Activated B cell treated with CpG ODN at 0.5 μM for 24 hours (primary cell): ENCODE results near the gene CDKAL1. TPM values are rescaled to one million over a fixed set of nuclear protein-coding genes. Genes with fewer than 3 reads are reported as not detected.

ENCODE experiments used
- ATAC-seq: fragments of 200-7000 bp; cut with Tn5 transposase; one replicate; pipeline ENCODE4 v1.10.0; 2021; ENCODE audit warnings: low read depth, mild to moderate bottlenecking, moderate library complexity
- CTCF ChIA-PET: fragments of 350-600 bp; sonication (Branson Sonifier 250); formaldehyde crosslinking; loops from one replicate; lab custom pipeline; 2021; ENCODE audit warnings: antibody characterized with exemption; lab: Charles Lee
- POLR2A ChIA-PET: fragments of 350-600 bp; sonication (Branson Sonifier 250); formaldehyde crosslinking; loops from one replicate; lab custom pipeline; 2021; ENCODE audit warnings: antibody characterized with exemption; lab: Charles Lee
- DNase-seq: peaks from one replicate; pipeline ENCODE4 v3.0.0; 2022
- H3K27ac Mint-ChIP-seq: one replicate; pipeline ENCODE4 v1.8.0; 2020; ENCODE audit warnings: mixed read lengths
- H3K27me3 Mint-ChIP-seq: one replicate; pipeline ENCODE4 v1.8.0; 2021; ENCODE audit warnings: mixed read lengths
- H3K36me3 Mint-ChIP-seq: one replicate; pipeline ENCODE4 v1.8.0; 2021; ENCODE audit warnings: low read depth, mixed read lengths
- H3K4me1 Mint-ChIP-seq: one replicate; pipeline ENCODE4 v1.8.0; 2021; ENCODE audit warnings: mixed read lengths
- H3K4me3 Mint-ChIP-seq: one replicate; pipeline ENCODE4 v1.8.0; 2020; ENCODE audit warnings: mild to moderate bottlenecking, mixed read lengths
- H3K9me3 Mint-ChIP-seq: one replicate; pipeline ENCODE4 v1.8.0; 2020; ENCODE audit warnings: mixed read lengths
- CTCF ChIP-seq: fragments of 200-600 bp; IDR thresholded peaks from one replicate; pipeline ENCODE4 v1.8.0; 2022; ENCODE audit warnings: antibody characterized with exemption, mild to moderate bottlenecking
- intact Hi-C: fragments of 100-400 bp; cut with micrococcal nuclease; formaldehyde crosslinking; loops from one replicate; pipeline ENCODE4 v1.15.1; 2024
- total RNA-seq: library from RNA; stranded (reverse); gene quantifications from 2 replicates; pipeline ENCODE4 v1.2.3, GENCODE V29; 2022

CDKAL1 gene
- total RNA-seq, 1 donor from 2014 or later = 31.9 TPM

GRCh38 chr6:20797597-20797996 is 263.3 kb downstream of the CDKAL1 start:
- peaks cover 4% of the 10 kb centered on the region for H3K9me3 Mint-ChIP-seq
- intact Hi-C loops = no loop called here
- no peak overlapping the region for H3K27ac Mint-ChIP-seq
- CTCF ChIA-PET = no interaction called here
- ATAC-seq (no peak), DNase-seq (no peak)
- POLR2A ChIA-PET = interaction anchor here (0.7 kb wide), 1 partner anchor 12 kb away, joined by 3 read pairs; no protein-coding TSS in a partner anchor
- TF ChIP-seq CTCF = no peak
- H3K4me3 Mint-ChIP-seq = no peak overlapping the region
- peaks cover 19% of the 10 kb centered on the region for H3K36me3 Mint-ChIP-seq
- H3K27me3 Mint-ChIP-seq = no peaks in the 10 kb centered on the region
- no peaks in the 10 kb centered on the region for H3K4me1 Mint-ChIP-seq

- peaks cover 4% of the 10 kb centered on the region for H3K9me3 Mint-ChIP-seq
- H3K36me3 Mint-ChIP-seq = peaks cover 19% of the 10 kb centered on the region
- H3K27ac Mint-ChIP-seq = no peak overlapping the region
- DNase-seq (no peak), ATAC-seq (no peak)
- H3K4me1 Mint-ChIP-seq = no peaks in the 10 kb centered on the region
- ChIA-PET CTCF (no interaction called here), POLR2A (no interaction called here)
- no peaks in the 10 kb centered on the region for H3K27me3 Mint-ChIP-seq
- intact Hi-C loops = no loop called here
- no peak overlapping the region for H3K4me3 Mint-ChIP-seq
- no peak for TF ChIP-seq CTCF
These were observed 266.0 kb downstream of the CDKAL1 start for GRCh38 chr6:20800229-20800628.

GRCh38 chr6:20800653-20801052 is 266.4 kb downstream of the CDKAL1 start:
- H3K27me3 Mint-ChIP-seq = no peaks in the 10 kb centered on the region
- ChIA-PET CTCF (no interaction called here), POLR2A (no interaction called here)
- intact Hi-C loops = no loop called here
- H3K27ac Mint-ChIP-seq = no peak overlapping the region
- TF ChIP-seq CTCF = no peak
- peaks cover 7% of the 10 kb centered on the region for H3K9me3 Mint-ChIP-seq
- H3K4me1 Mint-ChIP-seq = no peaks in the 10 kb centered on the region
- ATAC-seq (no peak), DNase-seq (no peak)
- peaks cover 22% of the 10 kb centered on the region for H3K36me3 Mint-ChIP-seq
- no peak overlapping the region for H3K4me3 Mint-ChIP-seq

GRCh38 chr6:20801595-20801994 is 267.3 kb downstream of the CDKAL1 start:
- CTCF ChIA-PET = no interaction called here
- no peaks in the 10 kb centered on the region for H3K4me1 Mint-ChIP-seq
- POLR2A ChIA-PET = no interaction called here
- no peak for DNase-seq
- H3K27ac Mint-ChIP-seq = no peak overlapping the region
- H3K9me3 Mint-ChIP-seq = peaks cover 16% of the 10 kb centered on the region
- ATAC-seq = no peak
- H3K36me3 Mint-ChIP-seq = peaks cover 31% of the 10 kb centered on the region
- H3K4me3 Mint-ChIP-seq = no peak overlapping the region
- no peaks in the 10 kb centered on the region for H3K27me3 Mint-ChIP-seq
- intact Hi-C loops = no loop called here
- no peak for TF ChIP-seq CTCF

- H3K9me3 Mint-ChIP-seq = peaks cover 12% of the 10 kb centered on the region
- peaks cover 26% of the 10 kb centered on the region for H3K36me3 Mint-ChIP-seq
- H3K4me1 Mint-ChIP-seq = no peaks in the 10 kb centered on the region
- POLR2A ChIA-PET = no interaction called here
- H3K4me3 Mint-ChIP-seq = no peak overlapping the region
- TF ChIP-seq CTCF = no peak
- DNase-seq = no peak
- ATAC-seq = no peak
- CTCF ChIA-PET = no interaction called here
- H3K27ac Mint-ChIP-seq = no peak overlapping the region
- intact Hi-C loops = no loop called here
- H3K27me3 Mint-ChIP-seq = no peaks in the 10 kb centered on the region
These were observed 268.3 kb downstream of the CDKAL1 start for GRCh38 chr6:20802596-20802995.
